ENCODE results near the gene SLX4IP.

SLX4IP gene

DNA sequence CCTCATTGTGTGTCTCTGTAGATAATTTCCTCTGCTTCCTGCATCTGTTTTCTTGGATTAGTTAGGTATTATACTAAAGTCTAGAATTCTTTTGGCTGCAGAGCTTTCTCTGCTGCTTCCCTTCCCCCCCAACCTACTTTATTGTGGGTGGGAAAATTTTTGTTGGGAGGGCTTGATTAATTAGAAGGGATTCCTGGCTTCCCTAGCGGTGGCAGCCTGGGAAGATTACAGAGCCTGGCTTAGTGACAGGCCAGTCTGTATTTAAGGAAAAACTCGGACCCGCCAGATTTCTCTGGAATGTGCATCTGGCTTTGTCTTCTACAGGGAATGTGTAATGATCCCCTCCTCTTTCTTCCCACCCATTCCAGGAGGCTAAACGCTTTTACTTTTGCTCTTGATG lies 31.2 kb downstream of the SLX4IP start:
- no peak for DNase-seq (ENCODE audit: low spot score)

DNA sequence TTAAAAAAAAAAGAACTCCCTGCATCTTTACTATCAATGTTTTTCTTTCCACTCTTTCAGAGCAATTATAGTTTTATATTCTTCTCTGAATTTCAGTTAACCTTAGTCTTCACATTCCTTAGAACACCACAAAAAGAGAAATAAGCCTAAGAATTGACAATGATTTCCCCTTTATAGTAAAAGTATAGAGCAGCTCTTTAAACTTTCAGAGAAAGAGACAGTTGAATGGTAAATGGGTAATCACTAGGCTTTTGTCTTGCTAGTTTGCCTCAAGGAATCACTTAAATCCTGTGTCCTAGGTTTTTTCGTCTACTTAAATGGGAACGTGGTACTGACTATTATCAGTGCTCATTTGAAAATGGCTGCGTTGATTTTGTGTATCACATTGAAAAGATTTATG lies 31.8 kb downstream of the SLX4IP start:
- no peak for DNase-seq (ENCODE audit: low spot score)

DNA sequence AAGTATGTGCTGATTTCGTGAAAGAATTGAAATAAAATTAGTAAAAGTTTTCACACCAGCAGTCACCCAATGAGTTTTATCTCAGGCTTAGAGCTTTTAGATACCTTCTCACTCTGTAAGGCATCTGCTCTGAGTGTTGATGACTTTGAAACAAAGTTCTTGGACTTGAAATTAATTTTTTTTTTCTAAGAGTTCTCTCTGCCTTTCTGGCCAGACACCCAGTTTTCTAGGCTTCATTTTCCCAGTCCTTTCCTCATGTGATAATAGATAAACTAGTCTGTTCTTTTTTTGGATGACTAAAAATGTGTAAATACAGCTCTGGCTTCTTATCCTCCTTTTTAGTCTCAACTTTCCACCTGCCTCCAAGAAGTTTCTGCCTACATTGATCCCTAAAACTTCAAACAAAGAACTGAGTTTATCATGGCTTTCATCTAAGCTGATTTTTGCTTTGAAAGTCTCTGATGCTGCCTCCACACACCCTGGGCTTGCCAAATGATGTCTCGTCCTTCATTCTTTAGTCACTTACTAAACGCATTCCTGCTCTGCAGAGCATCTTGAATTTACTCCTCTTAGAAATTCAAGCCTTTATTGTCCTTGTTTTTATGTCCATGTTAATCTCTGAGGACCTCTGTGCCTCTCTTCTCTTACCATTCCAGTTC lies 32.7 kb downstream of the SLX4IP start:
- no peak for DNase-seq (ENCODE audit: low spot score)

DNA sequence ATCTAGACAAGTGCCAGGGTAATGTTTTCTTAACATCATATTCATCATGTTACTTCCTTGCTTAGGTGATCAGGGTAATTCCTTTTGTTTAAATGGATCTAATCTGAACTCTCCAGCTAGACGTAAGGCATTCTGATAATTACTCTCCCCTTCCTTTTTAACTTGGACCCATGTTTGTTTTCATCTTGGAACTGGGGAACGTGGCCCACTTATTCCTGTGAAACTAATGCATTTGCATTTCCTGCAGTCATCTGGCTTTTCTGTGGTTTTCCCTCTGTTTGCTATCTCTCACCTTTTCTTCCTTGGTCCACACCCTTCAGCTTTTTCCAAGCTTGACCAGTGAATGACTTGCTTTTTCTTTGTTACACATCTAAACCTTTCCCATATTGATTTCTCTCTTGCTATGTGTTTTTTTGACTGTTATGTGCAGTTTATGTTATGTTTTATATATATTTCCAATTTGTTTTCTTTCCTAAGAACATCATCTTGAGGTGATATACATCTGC lies 33.3 kb downstream of the SLX4IP start:
- DNase-seq (ENCODE audit: low spot score) = peak; percentile 5

DNA sequence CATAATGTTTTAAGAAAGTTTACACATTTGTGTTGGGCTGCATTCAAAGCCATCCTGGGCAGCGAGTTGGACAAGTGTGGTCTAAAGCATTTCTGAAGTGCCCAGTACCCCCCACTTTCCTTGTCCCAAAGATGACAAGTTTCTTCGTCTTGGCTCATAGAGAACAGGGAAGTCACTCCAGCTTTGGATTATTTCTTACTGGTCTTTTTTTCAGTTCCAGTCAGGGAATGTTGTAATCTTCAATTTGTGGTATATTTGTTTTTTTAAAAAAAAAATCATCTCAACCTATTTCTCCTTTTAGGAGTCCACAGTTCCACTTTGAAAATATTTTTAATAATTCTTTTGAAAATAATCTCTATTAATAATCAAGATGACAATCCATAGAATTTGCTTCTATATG lies 34.0 kb downstream of the SLX4IP start:
- DNase-seq (ENCODE audit: low spot score) = no peak

DNA sequence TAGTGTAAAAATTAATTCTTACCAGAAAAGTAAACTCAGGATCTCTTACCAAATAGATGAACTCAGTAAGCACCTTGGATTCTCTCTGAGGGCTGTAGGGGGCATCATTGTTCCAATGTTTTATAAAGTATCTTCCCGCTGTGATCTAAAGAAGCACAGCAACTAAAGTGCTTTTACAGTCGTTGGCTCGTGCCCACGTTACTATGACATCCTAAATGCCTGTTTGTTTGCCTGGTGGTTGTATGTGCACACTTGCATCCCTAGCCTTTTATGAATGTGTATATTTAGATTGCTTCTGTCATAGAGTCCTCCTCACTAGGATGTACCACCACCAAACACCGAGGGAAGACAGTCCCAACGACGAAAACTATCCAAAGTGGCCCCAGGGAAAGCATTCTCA lies 34.5 kb downstream of the SLX4IP start:
- DNase-seq (ENCODE audit: low spot score) = peak; percentile 25

DNA sequence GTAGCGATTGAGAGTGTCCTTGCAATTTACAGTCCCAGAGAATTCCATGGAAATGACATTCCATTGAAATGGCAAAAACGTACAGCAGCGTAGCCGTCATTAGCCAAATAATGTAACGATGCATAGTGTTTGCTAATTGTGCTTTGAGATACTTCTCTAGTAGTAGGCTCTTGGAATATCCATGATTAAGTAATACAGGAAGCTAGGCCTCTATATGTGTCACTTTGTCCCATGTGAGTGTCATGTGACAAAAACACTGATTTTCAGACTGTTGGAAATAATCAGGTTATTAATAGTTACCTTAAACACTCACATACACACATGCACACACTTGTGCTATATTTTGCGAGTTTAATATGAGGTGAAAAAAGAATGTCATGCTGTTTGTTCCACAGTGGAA lies 35.2 kb downstream of the SLX4IP start:
- DNase-seq (ENCODE audit: low spot score) = no peak

DNA sequence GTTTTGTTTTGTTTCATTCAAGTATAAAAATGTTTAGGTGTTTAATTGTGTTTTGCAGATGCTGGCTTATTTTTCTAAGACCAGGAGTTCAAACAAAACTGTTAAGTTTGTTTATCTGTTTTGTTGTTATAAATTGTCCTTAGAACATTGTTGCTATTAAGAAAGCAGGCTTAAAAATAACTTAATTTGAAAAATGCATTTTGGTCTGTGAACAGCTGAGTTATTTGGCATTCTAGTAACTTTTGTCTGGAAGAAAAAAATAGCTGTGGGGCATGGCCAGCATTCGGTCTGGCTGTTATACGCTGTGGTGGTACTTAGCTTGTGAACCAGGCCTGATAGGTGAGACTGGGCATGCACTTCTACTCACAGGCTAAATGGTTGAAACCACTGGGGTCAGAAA lies 37.8 kb downstream of the SLX4IP start:
- DNase-seq (ENCODE audit: low spot score) = no peak

DNA sequence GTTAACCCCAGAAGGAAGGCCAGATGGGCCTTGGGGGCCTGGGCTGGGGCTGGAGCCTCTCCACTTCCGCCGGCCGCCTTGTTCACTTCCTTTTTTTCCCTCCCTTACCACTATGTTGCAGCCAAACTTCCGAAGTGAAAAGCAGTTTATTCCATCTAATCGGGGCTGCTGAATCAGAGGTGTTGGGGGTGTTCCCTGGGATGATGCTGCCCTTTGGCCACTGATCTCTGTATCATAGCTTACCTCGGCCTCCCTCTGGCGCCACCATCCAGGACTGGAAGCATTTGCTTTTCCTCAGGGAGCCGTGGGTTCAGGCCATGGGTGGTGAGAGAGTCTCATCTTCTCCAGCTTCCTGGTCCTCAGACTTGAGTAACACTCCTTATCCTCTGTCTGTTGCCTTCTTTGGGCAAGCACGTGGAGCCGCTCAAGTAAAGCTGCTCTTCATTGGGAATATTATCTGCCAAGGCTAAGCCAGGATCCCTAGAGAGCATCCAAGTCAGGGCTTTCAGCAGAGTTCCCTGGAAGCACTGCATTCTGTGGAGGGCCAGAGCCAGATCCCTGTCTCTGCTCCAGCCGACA lies 39.6 kb downstream of the SLX4IP start:
- DNase-seq (ENCODE audit: low spot score) = no peak

DNA sequence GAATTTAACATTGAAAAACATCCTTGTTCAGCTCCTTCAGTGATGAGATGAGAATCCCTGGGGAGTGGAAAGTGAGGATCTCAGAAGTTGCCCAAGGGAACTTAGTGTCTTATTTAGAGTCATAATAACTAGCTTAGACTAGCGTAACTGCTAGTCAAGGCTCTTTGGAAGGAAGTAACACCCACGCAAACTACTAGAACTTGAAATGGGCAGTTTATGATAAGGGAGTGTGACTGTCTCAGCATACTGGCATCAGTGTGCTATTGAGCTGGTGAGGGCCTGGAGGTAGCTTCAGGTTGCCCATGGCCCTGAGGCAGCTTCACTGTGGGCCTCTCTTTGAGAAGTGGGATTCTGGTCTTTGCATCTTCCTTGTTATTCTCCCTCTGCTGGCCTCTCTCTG lies 40.1 kb downstream of the SLX4IP start:
- DNase-seq (ENCODE audit: low spot score) = no peak

DNA sequence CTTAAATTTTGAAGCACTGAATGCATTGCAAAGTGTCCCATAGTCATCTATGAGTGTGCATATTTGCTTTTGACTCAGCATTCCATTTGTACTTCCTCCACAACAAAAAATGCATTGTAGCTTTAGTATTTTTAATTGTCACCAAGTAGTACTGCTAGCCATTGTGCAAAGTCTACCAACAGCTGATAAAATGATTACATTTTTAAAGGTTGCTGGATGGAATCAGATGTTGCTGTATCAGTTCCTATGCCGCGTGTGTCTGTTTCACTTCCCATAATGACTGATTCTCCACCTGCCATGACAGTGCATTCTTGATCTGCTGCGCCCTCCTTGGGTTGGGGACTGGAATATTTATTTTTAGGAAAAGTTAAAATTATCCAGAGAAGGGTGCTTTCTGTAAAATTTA lies 41.2 kb downstream of the SLX4IP start:
- no peak for DNase-seq (ENCODE audit: low spot score)

DNA sequence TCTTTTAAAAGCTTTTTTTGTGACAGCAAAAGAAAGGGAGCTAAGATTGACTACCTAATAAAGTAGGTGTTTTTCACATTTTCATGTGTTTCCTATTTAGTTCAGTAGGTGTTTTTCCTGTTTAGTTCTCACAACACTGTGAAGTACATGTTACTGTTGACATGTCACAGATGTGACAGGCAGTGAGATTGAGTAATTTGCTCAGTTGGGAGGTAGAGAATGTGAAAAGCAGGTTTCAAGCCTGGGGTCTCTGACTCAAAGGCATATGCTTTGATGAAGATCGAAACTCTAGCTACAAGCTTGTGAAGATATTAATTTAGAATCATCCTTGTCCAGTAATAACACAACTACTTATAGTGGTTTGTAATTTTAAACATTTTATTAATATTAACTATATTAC lies 43.1 kb downstream of the SLX4IP start:
- no peak for DNase-seq (ENCODE audit: low spot score)

DNA sequence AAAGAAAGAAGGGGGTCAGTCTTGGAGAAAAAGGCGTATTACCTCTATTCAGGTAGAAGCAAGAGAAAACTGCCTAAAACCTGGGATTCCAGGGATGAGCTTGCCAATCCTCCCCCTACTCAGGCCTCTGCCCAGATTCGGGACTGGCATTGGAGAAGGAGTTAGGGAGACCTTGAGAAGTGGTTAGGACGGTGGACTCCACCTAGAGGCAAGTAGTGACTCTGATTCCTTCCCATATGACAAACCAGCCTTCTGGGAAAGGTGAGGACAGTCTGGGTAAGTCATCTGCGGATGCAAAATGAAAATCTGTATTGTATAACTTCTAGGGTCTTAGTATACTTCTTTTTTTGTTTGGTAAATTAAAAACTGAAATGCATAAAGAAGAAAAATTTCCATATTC lies 43.8 kb downstream of the SLX4IP start:
- DNase-seq (ENCODE audit: low spot score) = no peak

DNA sequence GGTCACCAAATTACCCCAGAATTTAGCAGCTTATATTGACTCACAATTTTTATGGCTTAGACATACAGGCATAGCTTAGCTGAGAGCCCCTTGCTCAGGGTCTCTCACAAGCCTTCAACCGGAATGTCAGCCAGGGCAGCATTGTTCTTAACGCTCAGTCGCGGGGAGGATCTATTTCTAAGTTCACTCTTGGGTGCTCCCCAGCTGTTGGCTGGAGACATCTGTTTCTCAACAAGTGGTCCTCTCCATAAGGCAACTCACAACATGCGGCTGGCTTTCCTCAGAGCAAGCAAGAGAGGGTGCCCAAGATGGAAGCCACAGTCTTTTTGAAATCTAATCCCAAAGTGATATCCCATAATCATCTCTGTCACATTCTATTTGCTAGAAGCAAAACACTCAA lies 46.6 kb downstream of the SLX4IP start:
- DNase-seq (ENCODE audit: low spot score) = no peak

DNA sequence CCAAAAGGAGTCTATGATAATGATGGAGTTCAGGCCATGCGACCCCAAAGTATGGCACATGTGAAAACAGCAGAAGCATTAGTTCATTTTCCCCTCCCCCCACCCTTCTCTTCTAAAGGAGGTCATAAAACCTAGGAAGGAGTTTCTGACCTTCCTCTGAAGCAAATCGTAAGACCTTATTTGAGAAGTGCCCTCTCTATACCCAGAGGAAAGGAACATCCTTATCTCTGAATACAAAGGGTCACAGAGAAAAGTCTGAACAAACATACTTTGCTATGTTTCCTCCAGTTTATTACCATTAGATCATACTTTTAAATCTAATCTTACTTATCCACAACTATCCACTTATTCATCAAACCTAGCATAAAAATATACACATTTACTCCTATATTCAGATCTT lies 48.6 kb downstream of the SLX4IP start:
- no peak for DNase-seq (ENCODE audit: low spot score)

DNA sequence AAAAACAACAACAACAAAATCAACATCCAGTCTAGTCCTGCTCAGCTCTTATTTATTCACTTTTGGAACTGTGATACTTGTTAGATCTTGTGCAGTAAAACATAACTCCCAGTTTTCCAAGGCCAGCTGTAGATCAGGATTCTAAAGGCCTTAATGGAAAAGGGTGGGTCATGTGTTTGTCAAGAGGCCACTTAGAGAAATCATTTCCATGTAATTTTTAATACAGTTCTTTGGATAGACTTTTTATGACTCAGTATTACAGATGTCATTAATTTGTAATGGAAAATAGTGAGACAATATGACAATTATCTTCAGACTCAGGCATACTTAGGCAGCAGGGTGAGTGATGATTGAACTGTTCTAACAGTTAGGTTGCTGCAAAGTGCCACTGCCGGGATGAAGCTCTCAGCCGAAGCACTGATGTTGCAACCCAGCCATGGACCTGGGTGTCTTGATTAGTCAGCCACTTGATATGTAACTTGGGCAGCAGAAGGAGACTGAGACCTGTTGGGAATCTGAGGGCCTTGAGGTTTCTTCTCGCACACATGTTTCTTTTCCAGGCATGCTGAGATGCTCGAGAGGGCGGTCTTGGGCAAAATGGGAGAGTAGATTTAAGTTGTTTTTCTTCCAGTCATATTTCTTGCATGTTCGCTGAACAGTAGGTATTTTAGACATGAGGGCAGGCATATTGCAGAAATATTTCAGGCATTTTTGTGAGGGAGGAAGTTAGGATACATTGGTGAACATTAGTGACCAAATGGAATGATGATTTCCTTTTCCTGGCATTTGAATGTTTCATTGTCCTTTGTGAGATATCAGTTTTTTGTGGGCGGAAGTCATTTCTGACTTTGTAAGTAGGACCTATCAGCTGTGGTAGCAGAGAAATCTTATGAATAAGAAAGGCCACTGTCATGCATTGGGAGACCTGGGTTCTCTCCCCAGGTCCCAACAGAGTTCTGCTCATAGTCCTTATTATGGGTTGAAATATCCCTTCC lies 52.3 kb downstream of the SLX4IP start:
- no peak for DNase-seq (ENCODE audit: low spot score)

DNA sequence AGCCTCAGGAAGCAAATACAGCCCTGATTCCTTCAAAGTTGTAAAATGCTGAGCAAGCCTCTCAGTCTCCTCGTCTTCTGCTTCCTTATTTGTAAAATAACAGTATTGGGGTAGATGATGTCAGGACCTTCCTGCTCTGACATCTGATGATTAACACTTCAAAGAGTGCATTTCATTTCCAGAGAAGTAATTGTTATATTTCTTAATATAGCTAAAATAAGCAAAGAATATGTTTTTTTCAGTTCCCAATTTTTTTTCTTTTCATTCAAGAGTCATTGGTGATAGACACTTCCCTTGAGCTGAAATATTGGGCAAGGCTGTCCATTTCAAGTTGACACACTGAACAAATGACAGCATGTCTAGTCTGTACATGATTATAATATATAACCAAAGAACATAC lies 53.4 kb downstream of the SLX4IP start:
- DNase-seq (ENCODE audit: low spot score) = no peak

DNA sequence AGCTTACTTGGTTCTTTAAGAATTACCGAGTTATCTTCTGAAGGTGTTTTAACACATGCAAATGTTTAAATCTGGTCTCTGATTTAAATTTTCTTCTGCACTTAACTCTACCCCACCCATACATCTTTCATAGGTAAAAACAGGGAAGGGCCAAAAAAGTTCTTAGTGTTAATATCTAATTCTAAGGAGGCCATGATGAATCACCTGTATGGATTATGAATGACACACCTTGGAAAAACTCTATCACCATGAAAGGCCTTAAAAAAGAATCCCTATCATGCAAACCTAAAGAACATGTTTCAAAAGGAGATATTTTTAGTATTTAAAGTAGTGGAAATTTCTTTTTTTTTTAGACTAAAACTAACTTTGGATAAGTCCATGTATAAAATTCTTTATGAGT lies 54.7 kb downstream of the SLX4IP start:
- DNase-seq (ENCODE audit: low spot score) = no peak

DNA sequence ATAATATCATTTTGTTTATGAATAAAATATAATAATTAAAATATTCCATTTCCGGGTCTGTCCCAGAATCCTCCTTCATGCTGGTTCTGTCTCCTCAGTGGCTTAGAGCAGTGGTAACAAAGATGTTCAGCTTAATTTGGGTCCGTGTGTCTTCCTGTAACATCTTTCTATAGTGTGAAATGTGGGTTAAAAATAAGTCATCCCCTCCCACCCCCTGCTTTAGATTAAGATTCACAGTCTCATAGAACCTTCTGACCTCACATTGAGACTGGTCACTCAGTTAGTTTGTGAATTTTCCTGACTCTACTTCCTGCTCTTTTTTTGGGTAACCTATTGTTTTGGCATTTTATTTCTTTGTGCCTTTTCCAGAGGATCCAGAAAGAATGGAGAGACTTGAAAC lies 55.2 kb downstream of the SLX4IP start:
- no peak for DNase-seq (ENCODE audit: low spot score)

DNA sequence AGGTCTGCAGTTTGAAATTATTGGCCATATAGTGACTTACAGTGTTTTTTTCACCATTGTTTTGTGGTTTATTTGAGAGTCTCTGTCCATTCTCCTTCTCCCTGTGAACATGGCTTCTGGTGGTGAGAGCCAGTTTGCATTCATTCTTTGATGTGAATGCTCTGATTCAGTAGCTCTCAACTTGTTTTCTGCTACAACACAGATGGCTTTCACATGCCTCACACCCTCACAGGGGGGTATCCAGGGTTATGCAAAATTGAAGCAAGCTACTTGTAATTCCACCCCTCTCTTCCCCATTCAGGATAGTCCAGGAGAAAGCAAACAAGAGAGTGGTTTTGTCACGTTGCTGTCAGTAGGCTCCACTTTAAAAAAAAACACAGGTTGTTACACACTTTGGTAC lies 55.6 kb downstream of the SLX4IP start:
- no peak for DNase-seq (ENCODE audit: low spot score)

DNA sequence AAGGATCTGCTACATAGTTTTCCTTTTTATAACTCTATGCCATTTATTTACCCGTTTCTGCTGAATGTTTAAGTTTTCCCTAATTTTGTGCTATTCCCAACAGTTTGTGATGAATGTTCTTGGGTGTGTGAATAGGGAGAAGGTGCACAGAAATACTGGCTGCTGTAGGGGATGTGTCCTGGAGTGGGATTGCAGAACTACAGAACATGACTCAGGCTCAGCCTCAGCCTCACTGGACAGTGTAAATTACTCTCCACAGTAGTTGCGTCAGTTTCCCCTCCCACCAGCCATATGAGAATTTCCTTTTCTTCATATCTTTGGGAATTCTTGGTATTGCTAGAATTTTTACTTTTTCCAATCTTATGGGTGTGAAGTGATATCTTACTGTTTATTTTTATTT lies 57.0 kb downstream of the SLX4IP start:
- DNase-seq (ENCODE audit: low spot score) = no peak

DNA sequence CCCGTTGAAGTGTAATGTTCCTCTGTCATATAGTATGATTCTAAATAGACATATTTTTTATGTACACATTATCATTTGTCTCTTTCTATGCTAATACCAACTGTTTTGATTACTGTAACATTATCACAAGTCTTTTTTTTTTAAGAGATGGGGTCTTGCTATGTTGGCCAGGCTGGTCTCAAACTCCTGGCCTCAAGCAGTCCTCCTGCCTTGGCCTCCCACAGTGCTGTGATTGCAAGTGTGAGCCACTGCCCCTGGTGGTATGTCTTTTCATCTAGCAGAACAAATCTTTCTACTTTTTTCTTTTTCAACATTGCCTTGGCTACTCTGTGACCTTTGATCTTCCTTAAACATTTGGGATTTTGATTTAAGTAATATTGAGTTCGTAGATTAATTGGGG lies 57.7 kb downstream of the SLX4IP start:
- no peak for DNase-seq (ENCODE audit: low spot score)

DNA sequence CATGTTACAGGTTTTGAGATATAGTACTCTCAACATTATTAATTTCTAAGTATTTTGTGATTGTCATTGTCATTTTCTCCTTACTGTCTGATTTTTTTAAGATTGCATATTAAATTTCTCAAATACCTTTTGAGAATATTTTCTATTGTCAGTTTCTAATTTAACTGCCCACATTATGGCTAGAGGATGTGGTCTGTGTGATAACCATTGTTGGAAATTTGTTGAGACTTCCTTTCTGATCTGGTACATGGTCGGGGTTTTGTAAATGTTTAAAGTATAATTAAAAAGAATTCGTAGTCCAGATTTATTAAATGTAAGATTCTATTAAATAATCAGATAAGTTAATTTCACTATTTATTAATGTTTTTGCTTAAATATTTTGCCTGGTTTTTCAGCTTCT lies 60.1 kb downstream of the SLX4IP start:
- DNase-seq (ENCODE audit: low spot score) = no peak
